Endometrium (tissue), 2 donors: ENCODE measurements around the gene MSANTD7.
"Not testable (repeated sequence)": the region's sequence is repeated elsewhere in the genome, so short reads cannot be mapped to it uniquely, and the experiment has no call there.

Experiments
- FAIRE-seq: peaks from 2 replicates; lab custom pipeline; 2012; peaks lifted over from hg19 to GRCh38; lab: Jason Lieb, UNC
- donor health status: control.
- donor health status: control.

Gene MSANTD7, protein sequence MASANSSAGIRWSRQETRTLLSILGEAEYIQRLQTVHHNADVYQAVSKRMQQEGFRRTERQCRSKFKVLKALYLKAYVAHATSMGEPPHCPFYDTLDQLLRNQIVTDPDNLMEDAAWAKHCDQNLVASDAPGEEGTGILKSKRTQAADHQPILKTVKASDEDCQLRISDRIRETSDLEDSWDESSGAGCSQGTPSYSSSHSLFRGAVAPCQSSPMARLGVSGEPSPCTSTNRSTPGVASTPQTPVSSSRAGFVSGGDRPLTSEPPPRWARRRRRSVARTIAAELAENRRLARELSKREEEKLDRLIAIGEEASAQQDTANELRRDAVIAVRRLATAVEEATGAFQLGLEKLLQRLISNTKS

DNA sequence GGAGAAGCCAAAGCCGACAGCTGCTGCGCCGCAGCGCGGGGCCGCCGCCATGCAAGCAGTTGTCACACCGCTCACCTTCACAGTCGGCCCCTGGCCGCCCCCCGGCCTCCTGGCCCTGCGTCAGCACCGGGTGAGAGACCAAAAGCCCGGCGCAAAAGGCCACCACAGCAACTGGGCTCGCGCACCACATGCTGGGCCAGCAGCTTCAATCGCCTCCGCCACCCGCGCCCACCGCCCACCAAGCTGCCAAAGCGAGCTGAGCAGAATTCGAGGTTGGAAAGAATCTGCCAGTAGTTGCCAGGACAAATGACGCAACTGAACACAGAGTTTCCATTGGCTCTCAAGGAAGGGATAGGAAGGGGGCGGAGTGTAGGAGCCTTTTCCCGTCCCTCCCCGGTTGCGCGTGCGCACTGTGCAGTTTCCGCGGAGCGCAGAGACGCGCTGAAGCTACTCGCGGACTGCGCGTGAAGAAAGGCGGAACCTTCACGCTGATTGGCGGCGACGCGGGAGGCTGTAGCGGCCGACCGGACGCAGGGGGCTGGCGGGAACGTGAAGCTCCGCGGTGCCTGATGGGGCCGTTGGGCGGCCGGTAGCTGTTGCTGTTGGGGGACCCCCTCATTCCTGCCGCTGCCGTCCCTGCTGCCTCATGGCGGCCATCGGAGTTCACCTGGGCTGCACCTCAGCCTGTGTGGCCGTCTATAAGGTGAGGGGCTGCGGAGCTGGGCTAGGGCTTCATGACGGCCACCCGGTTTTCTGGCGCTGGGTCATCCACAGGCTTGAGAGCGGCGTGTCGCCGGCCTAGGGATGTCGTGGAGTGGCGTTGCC lies at the start of gene MSANTD7, which contains the start of the genes CDNF and HSPA14:
MSANTD7 (plus strand) TSS at position 550 of the 825 bp plus-strand sequence. CDS start 3,979 bp downstream, outside the sequence.
CDNF (minus strand) TSS at position 281 of the 825 bp plus-strand sequence; CDS start at position 190, 91 bp downstream.
HSPA14 (plus strand) TSS at position 550 of the 825 bp plus-strand sequence; CDS start at position 647, 97 bp downstream.
- FAIRE-seq: peak; percentile 92

DNA sequence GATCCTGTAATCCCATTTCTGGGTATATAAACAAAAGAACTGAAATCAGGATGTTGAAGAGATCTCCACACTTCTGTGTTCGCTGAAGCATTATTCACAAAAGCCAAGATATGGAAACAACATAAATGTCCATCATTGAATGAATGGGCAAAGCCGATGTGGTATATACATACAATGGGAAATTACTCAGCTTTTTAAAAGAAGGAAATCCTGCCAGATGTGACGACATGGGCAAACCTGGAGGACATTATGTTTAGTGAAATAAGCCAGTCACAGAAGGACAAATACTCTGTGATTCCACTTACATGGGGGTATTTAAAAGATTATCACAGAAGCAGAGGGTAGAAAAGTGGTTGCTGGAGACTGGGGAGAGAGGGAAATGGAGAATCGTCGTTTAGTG lies 39.5 kb upstream of the MSANTD7 start:
- no peak for FAIRE-seq

DNA sequence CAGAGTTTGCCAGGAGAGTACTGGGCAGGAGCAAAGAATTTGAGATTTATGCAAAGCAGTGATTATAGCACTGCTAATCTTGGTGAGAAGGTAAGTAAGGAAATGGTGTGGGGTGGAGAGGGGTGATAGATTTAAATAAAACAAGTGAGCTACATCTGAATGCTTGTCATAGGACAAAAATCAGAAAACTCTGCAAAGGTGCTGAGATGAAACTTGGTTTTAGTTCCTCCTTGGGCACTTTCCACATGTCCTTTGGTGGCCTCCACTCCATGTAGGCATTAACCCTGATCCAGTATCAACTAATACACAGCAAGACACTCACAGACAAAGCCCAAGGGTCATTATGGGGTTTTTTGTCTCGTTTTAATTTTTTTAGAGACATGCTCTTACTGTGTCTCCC lies 37.7 kb upstream of the MSANTD7 start:
- no peak for FAIRE-seq

DNA sequence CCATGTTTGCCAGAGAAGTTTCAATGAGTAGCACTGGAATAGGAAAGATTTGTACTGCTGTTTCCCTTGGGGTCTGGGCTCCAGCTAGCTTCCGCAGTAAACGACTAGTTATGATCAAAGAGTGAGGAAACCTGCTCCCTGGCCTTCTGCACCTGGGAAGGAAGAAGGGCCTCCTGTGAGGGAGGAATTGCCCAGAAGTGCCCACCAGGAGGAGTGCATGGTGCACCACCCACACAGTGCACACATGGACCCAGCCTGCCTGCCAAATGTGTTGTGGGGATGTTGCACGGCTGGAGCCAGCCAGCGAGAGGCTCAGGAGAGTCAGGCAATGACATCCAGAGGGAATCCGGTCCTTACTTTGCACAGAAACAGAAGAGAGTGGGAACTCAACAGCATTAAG lies 36.4 kb upstream of the MSANTD7 start:
- FAIRE-seq: no peak

DNA sequence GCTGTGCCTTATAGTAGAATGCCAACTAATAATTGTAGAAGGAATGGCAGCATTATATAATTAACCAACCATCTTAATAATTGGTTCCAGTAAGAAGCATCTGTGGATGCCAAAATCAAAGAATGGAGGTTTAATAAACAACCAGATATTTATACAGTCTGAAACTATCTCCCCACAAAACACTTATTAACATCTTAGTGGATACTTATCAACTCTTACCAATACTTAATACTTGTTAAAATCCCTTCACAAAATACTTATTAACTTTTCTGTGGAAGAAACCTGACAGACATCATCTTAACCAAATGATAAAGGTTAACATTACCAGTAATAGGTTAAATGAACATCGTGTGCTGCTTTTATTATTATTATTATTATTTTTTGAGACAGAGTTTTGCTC lies 34.3 kb upstream of the MSANTD7 start:
- FAIRE-seq: no peak

DNA sequence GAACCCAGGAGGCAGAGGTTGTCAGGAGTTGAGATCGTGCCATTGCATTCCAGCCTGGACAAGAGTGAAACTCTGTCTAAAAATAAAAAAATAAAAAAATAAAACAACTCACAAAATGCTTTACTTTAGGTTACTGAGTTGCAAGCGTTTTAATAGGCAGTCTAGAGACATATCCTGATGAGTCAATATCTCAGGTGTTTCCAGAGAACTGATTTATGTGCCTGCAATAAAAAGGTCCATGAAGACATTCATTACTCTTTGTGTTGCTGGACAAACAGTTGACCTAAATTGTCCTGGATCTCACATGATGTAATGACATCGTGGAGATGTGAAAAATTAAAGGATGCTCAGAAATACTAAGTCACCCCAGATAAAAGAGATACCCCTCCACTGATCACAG lies 31.8 kb upstream of the MSANTD7 start:
- no peak for FAIRE-seq

DNA sequence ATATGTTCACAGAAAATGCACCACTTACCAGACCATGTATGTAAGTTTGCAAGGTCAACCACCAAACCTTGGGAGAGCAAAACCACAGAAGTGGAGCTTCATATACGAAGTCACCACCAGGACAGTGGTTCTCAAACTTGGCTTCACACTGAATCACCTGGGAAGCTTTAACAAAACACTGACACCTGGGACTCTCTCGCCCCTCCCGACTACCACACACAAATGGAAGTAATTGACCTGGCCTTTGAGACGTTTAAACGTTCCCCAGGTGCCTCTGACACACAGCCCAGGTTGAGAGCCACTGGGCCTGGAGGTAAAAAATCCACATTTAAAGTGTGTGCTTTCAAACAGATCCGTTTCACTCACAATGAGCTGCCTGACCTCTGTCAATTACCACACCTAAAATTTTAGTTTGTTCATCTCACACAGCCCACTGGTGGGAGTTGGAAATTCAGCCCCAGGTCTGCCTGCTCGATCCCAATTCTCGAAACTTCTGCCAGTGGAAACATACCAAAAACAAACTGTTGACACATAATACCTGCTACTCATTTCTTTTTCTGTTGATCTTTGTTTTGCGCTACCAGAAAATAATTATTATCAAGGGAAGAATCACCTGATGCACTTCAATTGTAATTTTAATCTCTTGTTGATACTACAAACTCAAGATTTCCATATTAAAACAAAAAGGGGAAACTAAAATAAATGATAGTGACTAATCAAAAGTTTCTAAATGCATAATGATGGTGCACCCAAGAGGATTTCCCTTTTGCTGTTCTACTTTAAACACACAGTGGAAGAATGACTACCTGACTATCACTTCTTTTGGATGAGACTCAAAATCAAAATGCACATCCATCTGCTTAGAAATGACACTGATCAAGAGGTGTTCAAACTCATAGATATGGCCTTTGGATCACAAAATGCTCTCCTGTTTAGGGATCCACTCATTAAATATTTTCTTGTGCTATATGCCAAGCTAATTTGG lies 26.8 kb upstream of the MSANTD7 start:
- no peak for FAIRE-seq

DNA sequence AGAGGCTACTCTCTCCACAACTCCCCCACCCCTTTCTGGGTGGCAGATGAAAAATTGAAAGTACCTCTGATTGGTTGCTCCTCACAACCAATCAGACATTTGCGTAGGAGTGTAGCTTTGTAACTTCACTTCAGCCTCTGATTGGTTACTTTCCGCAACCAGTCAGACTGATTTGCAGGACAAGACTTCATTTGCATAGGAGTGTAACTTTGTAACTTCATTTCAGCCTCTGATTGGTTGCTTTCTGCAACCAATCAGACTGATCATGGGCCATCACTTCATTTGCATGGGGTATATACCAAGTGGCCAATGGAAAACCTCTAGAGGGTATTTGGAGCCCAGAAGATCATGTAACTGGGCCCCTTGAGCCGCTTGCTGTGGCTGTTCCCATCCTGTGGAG lies 25.8 kb upstream of the MSANTD7 start:
- no peak for FAIRE-seq

DNA sequence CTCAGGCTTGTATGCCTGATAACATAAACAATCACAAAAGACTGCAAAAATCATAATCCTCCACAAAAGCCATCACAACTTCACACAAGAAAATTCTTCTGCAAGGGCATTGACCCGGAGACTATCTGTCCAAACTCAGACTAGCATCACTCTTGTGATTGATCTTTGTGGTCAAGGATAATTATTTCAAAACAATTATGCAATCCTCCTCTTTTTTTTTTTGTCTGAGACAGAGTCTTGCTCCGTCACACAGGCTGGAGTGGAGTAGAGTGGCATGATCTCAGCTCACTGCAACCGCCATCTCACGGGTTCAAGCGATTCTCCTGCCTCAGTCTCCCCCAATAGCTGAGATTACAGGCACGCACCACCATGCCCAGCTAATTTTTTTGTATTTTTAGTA lies 22.4 kb upstream of the MSANTD7 start:
- no peak for FAIRE-seq

DNA sequence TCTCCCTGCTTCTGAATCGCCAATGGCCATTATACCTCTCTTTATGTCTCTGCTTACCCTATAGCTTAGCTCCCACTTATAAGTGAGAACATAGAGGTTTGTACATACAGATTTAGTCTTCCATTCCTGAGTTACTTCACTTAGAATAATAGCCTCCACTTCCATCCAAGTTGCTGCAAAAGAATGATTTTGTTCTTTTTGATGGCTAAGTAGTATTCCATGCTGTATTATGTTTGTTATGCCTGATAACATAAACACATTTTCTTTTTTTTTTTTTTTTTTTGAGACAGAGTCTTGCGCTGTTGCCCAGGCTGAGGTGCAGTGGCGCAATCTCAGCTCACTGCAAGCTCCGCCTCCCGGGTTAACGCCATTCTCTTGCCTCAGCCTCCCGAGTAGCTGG lies 21.4 kb upstream of the MSANTD7 start:
- FAIRE-seq: not testable (repeated sequence)

DNA sequence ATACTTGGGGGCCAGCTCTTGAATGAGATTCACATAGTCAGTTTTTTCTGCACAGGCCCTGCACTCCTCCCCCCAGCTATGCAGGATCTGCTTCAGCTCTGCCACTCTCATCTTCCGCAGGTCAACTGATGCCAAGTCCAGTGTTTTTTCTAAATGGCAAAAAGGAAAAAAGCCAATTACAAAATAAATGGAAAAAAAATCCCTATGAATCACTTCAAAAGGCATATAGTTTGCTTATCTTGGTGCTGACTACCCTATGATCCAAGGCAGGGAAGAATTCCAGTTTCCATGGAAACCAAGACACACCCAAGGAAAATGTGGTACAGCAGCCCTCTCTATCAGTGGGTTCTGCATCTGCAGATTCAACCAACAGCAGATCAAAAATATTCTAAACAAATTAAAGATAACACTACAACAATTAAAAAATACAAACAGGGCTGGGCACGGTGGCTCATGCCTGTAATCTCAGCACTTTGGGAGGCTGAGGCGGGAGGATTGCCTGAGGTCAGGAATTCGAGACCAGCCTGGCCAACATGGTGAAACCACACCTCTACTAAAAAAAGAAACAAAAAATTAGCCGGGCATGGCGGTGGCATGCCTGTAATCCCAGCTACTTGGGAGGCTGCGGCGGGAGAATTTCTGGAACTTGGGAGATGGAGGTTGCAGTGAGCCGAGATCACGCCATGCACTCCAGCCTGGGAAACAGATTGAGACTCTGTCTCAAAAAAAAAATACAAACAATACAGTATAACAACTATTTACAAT lies 17.9 kb upstream of the MSANTD7 start:
- no peak for FAIRE-seq

DNA sequence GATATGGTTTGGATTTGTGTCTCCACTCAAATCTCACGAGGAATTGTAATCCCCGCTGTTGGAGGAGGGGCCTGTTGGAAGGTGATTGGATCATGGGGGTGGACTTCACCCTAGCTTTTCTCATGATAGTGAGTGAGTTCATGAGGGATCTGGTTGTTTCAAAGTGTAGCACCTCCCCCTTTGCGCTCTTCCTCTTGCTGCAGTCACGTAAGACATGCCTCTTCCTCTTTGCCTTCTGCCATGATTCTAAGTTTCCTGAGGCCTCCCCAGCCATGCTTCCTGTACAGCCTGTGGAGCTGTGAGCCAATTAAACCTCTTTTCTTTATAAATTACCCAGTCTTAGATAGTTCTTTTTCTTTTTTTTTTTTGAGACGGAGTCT lies 17.3 kb upstream of the MSANTD7 start:
- FAIRE-seq: no peak

DNA sequence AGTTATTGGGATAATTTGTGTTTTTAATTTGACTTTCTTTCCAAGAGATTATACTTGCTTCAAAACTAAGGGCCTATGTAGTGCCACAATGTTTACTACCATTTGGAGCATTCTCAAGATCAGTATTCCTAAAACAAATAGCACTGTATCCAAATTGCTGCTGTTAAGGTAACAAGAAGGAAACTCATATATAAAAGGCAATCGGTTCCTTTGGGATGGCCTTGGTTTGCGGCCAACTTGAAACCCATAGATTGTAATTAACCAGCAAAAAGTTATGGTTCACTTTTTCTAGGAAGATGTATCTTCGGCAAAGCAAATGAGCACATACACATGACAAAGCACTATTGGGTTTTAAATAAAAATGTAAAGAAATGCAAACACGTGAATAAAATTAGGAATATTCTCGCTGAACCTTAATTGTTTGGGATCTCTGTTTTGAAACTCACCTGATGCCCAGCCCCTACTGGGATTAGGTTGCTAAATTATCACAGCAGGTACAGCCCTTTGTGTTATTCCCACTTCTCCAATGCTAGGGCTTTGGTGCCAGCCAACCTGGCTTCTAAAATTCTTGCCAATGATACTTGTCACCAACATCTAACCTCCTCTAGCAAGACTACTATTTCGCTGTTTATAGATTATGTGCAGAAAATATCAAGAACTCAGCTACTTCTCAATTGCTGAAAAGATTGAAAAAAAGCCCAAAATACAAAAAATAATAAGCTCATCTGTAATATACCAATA lies 16.3 kb upstream of the MSANTD7 start:
- no peak for FAIRE-seq

DNA sequence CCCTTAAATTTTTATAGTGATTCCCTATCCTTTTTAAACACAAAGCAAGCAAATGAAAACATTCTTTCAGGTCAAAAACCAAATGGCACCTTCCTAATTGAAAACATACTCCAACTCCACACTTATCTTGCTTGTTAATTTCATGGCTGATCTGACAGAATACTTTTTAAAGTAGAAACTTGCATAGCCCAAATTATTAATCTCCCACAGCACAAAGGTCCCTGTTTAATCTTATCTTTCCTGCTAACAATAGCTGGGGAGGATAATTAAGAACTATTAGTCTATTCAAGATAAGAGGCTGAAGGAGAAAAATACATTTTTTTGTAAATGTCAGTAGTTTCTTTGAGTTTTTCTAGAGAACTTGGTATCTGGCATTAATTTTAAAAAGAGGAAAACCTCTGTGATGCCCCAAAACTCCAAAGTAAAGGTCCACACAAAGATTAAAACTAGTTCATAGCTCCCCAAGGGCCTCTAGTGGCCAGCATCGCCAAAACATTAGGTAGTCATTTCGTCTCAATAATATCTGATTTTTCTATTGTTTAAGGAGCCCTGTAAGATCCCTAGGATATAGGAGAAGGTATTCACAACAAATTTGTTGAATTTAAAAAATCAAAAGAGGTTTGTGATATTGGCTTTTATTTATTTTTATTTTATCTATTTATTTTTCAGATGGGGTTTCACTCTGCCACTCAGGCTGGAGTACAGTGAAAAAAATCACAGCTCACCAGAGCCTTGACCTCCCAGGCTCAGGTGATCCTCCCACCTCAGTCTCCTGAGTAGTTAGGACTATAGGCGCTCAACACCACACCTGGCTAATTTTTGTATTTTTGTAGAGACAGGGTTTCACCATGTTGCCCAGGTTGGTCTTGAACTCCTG lies 15.0 kb upstream of the MSANTD7 start:
- FAIRE-seq: peak; percentile 98

DNA sequence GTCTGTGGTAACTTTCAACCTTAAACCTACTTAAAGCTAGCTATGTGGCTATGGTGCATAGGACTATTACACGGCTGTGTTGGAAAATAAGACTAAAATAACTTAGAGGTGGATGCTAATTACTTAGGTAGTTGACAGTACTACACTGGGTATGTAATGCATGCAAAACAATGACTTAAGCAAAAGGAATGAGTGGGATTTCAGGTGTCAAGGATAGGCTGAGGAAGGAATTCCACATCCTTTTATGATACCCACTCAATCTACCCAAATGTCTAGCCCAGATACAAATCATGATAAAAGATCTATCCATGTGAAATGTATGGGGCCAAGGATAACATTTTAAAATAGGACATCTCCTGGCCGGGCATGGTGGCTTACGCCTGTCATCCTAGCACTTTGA lies 14.1 kb upstream of the MSANTD7 start:
- FAIRE-seq: no peak

DNA sequence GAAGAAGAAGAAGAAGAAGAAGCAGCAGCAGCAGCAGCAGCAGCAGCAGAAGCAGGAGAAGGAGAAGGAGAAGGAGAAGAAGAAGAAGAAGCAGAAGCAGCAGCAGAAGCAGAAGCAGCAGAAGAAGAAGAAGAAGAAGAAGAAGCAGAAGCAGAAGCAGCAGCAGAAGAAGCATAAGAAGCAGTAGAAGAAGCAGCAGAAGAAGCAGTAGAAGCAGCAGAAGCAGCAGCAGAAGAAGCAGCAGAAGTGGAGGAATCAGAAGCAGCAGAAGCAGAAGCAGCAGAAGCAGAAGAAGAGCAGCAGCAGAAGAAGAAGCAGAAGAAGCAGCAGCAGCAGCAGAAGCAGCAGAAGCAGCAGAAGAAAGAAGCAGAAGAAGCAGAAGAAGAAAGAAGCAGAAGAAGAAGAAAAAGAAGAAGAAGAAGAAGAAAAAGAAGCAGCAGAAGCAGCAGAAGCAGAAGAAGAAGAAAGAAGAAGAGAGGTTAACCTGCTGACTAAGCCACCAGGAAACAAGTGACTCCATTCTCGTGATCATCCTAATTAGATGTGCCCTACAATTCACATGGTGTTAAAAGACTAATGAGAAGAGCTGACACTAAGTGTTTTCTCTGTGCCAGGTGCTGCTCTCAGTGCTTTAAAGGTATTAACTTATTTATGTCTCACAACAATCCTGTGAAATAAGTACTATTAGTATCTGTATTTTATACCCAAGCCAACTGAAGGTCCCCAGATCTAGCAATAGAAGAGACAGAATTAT lies 11.9 kb upstream of the MSANTD7 start:
- no peak for FAIRE-seq

DNA sequence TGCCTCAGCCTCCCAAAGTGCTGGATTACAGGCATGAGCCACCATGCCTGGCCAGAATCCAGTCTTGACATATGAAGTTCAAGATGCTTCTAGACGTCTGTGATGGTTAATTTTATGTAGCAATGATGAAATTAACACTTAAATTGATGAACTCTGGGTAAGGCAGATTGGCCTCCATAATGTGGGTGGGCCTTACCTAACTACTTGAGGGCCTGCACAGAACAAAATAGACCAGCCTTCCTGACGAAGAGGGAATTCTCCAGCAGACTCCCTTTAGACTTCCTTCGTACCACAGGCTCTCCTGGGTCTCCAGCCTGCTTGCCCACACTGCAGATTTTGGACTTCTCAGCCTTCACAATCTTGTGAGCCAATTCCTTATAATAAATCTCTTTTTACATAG lies 5.0 kb upstream of the MSANTD7 start:
- FAIRE-seq: no peak

DNA sequence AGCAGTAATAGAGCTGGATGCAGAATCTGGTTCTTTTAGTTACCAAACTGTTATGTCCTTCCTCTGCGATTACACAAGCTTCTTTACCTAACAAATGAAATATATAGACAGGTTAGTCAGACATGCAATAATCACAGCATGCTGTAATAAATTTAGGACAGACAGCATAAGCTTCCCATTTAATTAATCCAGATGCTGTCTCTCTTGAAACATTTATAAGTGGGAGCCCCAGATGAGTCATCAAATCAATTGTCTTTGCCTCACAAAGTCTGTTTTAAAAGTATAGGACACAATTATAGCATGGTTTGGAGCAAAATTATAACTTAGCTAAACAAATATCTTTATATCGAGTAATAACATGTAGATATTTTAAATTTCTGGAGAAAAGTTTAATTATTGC lies 1.9 kb upstream of the MSANTD7 start:
- no peak for FAIRE-seq
